DMS114 treated with DMSO at 0.1 percent for 48 hours (cell line): ENCODE data around the gene MELK.
A peak's percentile ranks its signal among the peaks of the same experiment; 100 is the strongest.

Experiments
- DNase-seq: peaks from one replicate; lab custom pipeline; 2025; ENCODE audit not compliant: unreplicated experiment; lab: John Stamatoyannopoulos, UW

MELK gene

DNA sequence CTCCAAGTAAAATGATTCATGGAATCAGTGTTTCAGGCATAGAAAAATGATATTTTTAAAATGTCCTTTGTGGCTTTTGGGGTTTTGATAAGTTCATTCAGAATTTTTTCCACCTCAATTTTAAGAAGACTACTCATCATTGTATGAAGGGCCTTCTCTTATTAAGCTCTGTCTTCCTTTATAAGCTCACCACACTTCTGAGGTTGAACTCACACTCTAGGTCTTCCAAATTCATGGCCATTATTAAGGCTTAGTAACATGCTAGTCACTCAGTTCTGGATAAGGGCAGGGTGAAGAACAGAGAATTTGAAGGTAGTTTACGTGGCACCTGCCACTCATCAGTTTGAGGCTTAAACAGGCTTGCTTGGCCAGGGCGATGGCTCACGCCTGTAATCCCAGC lies 4.2 kb downstream of the MELK start:
- no peak for DNase-seq

DNA sequence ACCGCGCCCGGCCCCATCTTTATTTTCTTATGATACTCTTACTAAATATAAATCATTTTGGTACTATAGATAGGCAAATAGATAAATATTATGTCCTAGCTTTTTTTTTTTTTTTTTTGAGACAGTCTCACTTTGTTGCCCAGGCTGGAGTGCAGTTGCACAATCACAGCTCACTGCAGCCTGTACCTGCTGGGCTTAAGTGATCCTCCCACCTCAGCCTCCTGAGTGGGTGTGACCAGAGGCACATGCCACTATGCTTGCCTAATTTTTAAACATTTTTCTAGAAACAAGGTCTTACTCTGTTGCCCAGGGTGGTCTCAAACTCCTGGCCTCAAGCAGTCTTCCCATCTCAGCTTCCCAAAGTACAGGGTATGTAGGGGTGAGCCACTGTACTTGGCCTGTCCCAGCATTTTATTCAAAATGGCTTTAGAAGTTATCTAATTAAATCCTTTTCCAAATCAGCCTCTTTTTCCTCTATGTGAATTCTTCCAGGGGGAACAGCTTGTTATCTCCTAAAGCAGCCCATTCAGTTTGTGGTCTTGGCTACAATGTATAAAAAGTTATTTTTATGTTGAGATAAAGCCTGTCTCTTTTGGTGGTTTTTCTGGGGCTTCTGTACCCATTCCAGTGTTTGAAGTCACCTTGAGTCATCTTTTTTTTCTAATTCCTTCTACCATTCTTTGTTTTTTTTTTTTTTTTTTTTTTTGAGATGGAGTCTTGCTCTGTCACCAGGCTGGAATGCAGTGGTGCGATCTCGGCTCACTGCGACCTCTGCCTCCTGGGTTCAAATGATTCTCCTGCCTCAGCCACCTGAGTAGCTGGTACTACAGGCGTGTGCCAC lies 12.1 kb downstream of the MELK start:
- DNase-seq = no peak

- DNase-seq = no peak
These were observed 17.5 kb downstream of the MELK start for GRCh38 chr9:36590231-36590630.

DNA sequence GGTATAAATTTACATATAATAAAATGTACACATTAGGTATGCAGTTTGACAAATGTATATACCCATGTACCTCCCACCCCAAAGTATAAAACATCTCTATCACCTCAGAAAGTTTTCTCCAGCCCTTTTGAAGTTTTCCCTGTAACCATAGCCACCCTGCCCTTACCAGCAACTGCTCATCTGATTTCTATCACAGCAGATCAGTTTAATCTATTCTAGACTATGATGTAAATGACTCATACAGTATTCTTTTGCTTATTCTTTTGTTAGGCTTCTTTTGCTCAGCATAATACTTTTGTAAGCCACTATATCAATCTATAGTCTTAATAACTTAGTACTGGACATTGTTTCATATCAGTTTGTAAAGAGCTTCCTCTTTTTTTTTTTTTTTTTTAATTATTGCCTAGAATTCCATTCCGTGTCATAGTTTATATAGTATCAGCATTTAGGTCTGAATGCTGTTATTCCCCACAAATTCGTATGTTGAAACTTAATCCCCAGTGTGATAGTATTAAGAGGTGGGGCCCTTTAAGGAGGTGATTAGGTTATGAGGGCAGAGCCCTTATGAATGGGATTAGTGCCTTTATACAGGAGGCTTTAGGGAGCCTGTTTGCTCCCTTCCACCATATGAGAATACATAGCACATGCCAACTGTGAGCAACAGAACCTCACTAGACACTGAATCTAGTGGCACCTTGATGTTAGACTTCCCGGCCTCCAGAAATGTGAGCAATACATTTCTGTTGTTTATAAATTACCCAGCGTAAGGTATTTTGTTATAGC lies 20.3 kb downstream of the MELK start:
- DNase-seq = no peak

GRCh38 chr9:36594213-36594612 lies 21.5 kb downstream of the MELK start:
- DNase-seq = no peak

- DNase-seq = peak; percentile 64
These were observed 24.9 kb downstream of the MELK start for GRCh38 chr9:36597412-36598178.

DNA sequence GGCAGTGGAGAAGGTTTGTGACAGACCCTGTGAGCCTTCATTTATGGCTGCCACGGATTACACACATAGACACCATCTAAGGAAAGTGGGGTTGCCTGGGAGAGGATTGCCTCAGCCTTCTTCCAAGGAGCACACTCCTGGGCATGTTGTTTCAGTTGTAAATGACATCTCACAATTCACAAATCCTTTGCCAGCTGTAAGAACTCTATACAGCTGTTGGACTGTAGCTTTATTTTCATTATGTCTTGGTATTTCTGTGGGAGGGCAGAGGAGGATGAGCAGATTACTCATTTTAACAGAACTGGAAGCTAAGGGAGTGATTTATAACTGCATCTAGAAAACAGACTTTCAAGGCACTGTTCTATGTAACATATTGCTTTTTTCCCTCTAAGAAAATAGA lies 25.6 kb downstream of the MELK start:
- no peak for DNase-seq

- no peak for DNase-seq
These were observed 30.3 kb downstream of the MELK start for GRCh38 chr9:36603006-36603405.

DNA sequence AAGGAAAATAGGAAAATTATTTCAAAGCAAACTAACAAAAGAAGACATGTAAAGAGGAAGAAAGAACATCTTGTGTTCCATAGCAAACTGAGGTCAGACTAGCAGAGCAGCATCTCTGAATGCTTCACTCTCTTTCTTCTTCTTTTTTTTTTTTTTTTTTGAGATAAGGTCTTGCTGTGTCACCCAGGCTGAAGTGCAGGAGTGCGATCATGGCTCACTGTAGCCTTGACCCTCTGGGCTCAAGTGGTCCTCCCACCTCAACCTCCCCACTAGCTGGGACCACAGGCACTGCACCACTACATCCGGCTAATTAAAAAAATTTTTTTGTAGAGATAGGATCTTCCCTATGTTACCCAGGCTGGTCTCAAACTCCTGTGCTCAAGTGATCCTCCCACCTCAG lies 36.6 kb downstream of the MELK start:
- DNase-seq = no peak

- no peak for DNase-seq
These were observed 49.4 kb downstream of the MELK start for GRCh38 chr9:36622121-36622520.

DNA sequence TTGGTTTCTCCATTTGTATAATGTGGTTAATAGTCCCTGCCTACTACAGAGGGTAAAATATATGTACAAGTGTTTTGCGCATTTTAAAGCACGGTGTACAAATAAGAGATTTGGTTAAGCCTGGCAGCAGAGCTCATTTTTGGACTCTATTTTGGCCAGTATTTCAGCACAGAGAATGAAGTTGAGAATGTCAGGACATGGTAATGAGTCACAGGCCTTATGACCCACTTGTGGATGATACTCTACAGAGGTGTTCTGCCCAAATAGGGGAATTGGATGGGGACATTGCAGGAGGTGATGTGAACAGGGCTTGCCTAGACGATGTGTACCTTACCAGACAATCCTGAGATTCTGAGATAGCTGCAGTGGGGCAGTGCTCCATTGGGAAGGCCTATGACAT lies 50.6 kb downstream of the MELK start:
- DNase-seq = no peak

GRCh38 chr9:36625006-36625615 lies 52.4 kb downstream of the MELK start:
- no peak for DNase-seq

DNA sequence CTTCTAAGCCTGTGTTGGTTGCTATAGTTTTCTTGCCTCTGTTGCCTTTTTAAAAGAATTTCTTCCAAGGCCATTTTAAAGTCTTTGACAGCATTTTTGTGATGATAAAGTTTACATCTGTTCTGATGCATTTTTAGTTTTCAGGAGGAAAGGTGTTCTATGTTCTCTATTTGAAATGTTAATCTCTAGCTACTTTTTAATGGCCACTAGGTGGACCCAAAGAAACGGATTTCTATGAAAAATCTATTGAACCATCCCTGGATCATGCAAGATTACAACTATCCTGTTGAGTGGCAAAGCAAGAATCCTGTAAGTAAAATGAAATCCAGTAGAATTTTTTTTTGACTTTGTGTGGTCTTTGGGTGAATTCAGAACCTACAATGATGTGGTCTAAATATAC lies 60.2 kb downstream of the MELK start:
- DNase-seq = no peak

- DNase-seq = no peak
These were observed 65.0 kb downstream of the MELK start for GRCh38 chr9:36637491-36638270.

- no peak for DNase-seq
These were observed 68.2 kb downstream of the MELK start for GRCh38 chr9:36640771-36641381.

DNA sequence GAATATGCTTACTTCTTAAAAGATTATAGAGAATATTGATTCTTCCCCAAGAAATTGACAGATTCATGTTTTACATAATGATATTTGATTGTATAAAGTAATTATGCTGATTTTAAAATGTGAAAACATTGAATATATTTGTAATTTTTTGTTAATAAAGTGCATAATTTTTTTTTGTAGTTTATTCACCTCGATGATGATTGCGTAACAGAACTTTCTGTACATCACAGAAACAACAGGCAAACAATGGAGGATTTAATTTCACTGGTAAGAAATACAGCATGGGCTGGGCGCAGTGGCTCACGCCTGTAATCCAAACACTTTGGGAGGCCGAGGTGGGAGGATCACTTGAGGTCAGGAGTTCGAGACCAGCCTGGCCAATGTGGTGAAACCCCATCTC lies 70.1 kb downstream of the MELK start:
- no peak for DNase-seq

DNA sequence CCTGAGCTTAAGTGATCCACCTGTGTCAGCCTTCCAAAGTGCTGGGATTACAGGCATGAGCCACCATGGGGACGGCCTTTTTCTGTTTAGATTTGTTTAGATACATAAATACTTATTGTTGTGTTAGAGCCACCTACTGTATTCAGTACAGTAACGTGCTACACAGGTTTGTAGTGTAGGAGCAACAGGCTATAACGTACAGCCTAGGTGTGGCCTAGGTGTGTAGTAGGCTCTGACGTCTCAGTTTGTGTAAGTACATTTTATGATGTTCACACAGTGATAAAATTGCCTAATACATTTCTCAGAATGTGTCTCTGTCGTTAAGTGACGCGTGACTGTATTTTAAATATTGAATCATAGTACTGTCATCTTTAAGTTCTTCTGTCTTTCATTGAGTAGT lies 84.1 kb downstream of the MELK start:
- no peak for DNase-seq

DNA sequence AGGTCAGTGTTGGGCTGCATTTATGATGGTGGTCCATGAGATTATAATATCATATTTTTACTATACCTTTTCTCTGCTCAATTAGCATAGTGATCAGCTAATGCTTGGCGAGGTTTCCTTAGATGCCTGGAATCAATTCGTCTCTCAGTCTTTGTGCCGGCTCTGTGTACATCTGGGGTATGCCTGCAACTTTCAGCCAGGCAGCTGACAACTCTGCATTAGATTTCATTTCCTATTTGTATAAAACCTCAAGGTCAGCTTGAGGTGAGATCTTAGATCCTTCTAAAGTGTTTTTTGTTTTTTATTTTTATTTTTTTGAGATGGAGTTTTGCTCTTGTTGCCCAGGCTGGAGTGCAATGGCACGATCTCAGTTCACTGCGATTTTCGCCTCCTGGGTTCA lies 86.8 kb downstream of the MELK start:
- no peak for DNase-seq

- no peak for DNase-seq
These were observed 92.1 kb downstream of the MELK start for GRCh38 chr9:36664806-36665205.

- DNase-seq = no peak
These were observed 92.7 kb downstream of the MELK start for GRCh38 chr9:36665387-36665786.
